Esophagus squamous epithelium (tissue), 5 donors: ENCODE data around the gene TESMIN. TPM values are rescaled to one million over a fixed set of nuclear protein-coding genes. Genes with fewer than 3 reads are reported as not detected.

ENCODE experiments used
- DNase-seq: peaks from one replicate; lab custom pipeline; 2025; lab: John Stamatoyannopoulos, UW
- H3K27ac ChIP-seq, 4 donors: fragments of 200-600 bp; sonication (generic); one replicate each; pipeline ENCODE4 v1.5.1; 2016 to 2019; ENCODE audit warnings: mild to moderate bottlenecking in 1 of 4
- H3K27me3 ChIP-seq, 4 donors: fragments of 200-600 bp; sonication (generic); 1 replicate in 3 of 4; 2 replicates in 1 of 4; pipeline versions ENCODE4 v1.5.1 to v1.6.0; 2017 to 2021; ENCODE audit warnings: antibody characterized with exemption in 1 of 4
- H3K36me3 ChIP-seq, 3 donors: fragments of 200-600 bp; sonication (generic); one replicate each; pipeline ENCODE4 v1.5.1; 2016 to 2019
- H3K4me1 ChIP-seq, 3 donors: fragments of 200-600 bp; sonication (generic); one replicate each; pipeline ENCODE4 v1.5.1; 2017 to 2019
- H3K4me3 ChIP-seq, 4 donors: fragments of 200-600 bp; sonication (generic); 1 replicate in 3 of 4; 2 replicates in 1 of 4; pipeline ENCODE4 v1.5.1; 2016 to 2019; ENCODE audit warnings: mild to moderate bottlenecking in 2 of 4, moderate library complexity in 1 of 4
- H3K9me3 ChIP-seq, 3 donors: fragments of 200-600 bp; sonication (generic); one replicate each; pipeline ENCODE4 v1.5.1; 2016 to 2019
- CTCF ChIP-seq, 6 experiments: fragments of 450-650 bp in 4 of 6; fragments of 200-600 bp in 2 of 6; sonication (generic) in 2 of 6; IDR thresholded peaks; one replicate each; pipeline ENCODE4 v1.5.1; 2016 to 2019; ENCODE audit warnings: antibody characterized with exemption in 6 of 6, mild to moderate bottlenecking in 4 of 6, moderate library complexity in 4 of 6
- POLR2A ChIP-seq, 4 donors: fragments of 450-650 bp; IDR thresholded peaks; one replicate each; pipeline ENCODE4 v1.6.1; 2017; ENCODE audit warnings: antibody characterized with exemption in 4 of 4, mild to moderate bottlenecking in 4 of 4, moderate library complexity in 3 of 4
- WGBS, 2 donors: methylation state at CpG; one replicate each; pipeline ENCODE4 v1.1.5; 2018; 5-methylcytosine and 5-hydroxymethylcytosine counted together
- intact Hi-C: fragments of 100-400 bp; cut with DNase I; formaldehyde crosslinking; loops from one replicate; pipeline ENCODE4 v1.15.0; 2022
- total RNA-seq, 4 donors: library from RNA; depleted of rRNA; stranded (reverse); fragments of >200 nt; gene quantifications; one replicate each; pipeline ENCODE4 v1.1.0, GENCODE V29; 2016
- donor health status: DM: yes; HTN: yes; CAD: no.

Gene TESMIN
- total RNA-seq, 4 donors from 2014 or later: 3.1 to 5.3 (median 4.4) TPM

- Histone ChIP-seq H3K9me3 (no peaks in the 10 kb centered on the region), H3K27me3 (peaks cover 0 to 41% (median 0%) of the 10 kb centered on the region in 4 donors), H3K36me3 (no peaks in the 10 kb centered on the region), H3K4me1 (no peaks in the 10 kb centered on the region), H3K27ac (no peak overlapping the region), H3K4me3 (no peak overlapping the region)
- intact Hi-C loops: no loop called here
- 55 to 57% methylated on average over 11 to 13 of the region's 21 CpGs for WGBS, 2 donors
- TF ChIP-seq CTCF (IDR thresholded peaks at IDR 0.05): no peak
- TF ChIP-seq POLR2A (IDR thresholded peaks at IDR 0.05): no peak
- DNase-seq: no peak
Observed at GRCh38 chr11:68667511-68668500, 83.5 kb downstream of the TESMIN start.

GRCh38 chr11:68666849-68667248 is 84.5 kb downstream of the TESMIN start:
- Histone ChIP-seq H3K36me3 (no peaks in the 10 kb centered on the region), H3K9me3 (no peaks in the 10 kb centered on the region), H3K4me1 (no peaks in the 10 kb centered on the region), H3K4me3 (no peak overlapping the region), H3K27me3 (peaks cover 0 to 37% (median 0%) of the 10 kb centered on the region in 4 donors), H3K27ac (no peak overlapping the region)
- intact Hi-C loops: no loop called here
- 60 to 65% methylated on average over 4 to 7 of the region's 15 CpGs for WGBS, 2 donors
- TF ChIP-seq POLR2A (IDR thresholded peaks at IDR 0.05) (no peak), CTCF (IDR thresholded peaks at IDR 0.05) (no peak)
- DNase-seq: no peak

- intact Hi-C loops: no loop called here
- H3K27me3 ChIP-seq: peaks cover 0 to 32% (median 0%) of the 10 kb centered on the region in 4 donors
- no peak overlapping the region for H3K27ac ChIP-seq
- no peaks in the 10 kb centered on the region for H3K36me3 ChIP-seq
- TF ChIP-seq CTCF (IDR thresholded peaks at IDR 0.05) (no peak), POLR2A (IDR thresholded peaks at IDR 0.05) (no peak)
- WGBS, 2 donors: 75 to 82% methylated on average over 16 of the region's 16 CpGs
- H3K4me1 ChIP-seq: no peaks in the 10 kb centered on the region
- no peak for DNase-seq
- H3K9me3 ChIP-seq: no peaks in the 10 kb centered on the region
- H3K4me3 ChIP-seq: no peak overlapping the region
Observed at GRCh38 chr11:68665436-68665835, 85.9 kb downstream of the TESMIN start.

- DNase-seq: no peak
- Histone ChIP-seq H3K27ac (no peak overlapping the region), H3K4me3 (no peak overlapping the region), H3K27me3 (peaks cover 0 to 28% (median 0%) of the 10 kb centered on the region in 4 donors), H3K4me1 (no peaks in the 10 kb centered on the region), H3K9me3 (no peaks in the 10 kb centered on the region), H3K36me3 (no peaks in the 10 kb centered on the region)
- TF ChIP-seq CTCF (IDR thresholded peaks at IDR 0.05) (no peak), POLR2A (IDR thresholded peaks at IDR 0.05) (no peak)
- WGBS, 2 donors: 80 to 88% methylated on average over 1 to 6 of the region's 7 CpGs
- intact Hi-C loops: no loop called here
Observed at GRCh38 chr11:68664906-68665305, 86.4 kb downstream of the TESMIN start.

GRCh38 chr11:68664141-68664540 is 87.2 kb downstream of the TESMIN start:
- Histone ChIP-seq H3K27me3 (peaks cover 0 to 28% (median 0%) of the 10 kb centered on the region in 4 donors), H3K27ac (no peak overlapping the region), H3K9me3 (no peaks in the 10 kb centered on the region), H3K4me1 (peaks cover 0 to 7% (median 0%) of the 10 kb centered on the region in 3 donors), H3K36me3 (no peaks in the 10 kb centered on the region), H3K4me3 (no peak overlapping the region)
- intact Hi-C loops: no loop called here
- WGBS, 2 donors: 79 to 84% methylated on average over 4 to 5 of the region's 9 CpGs
- no peak for TF ChIP-seq CTCF (IDR thresholded peaks at IDR 0.05)
- no peak for TF ChIP-seq POLR2A (IDR thresholded peaks at IDR 0.05)
- no peak for DNase-seq
